Activated naive CD4-positive, alpha-beta T cell treated with anti-CD3 and anti-CD28 coated beads for 36 hours (primary cell): ENCODE measurements around the gene RBM41. TPM values are rescaled to one million over a fixed set of nuclear protein-coding genes. Genes with fewer than 3 reads are reported as not detected.
"Not testable (repeated sequence)": the region's sequence is repeated elsewhere in the genome, so short reads cannot be mapped to it uniquely, and the experiment has no call there.

Experiments
- CTCF ChIA-PET: fragments of 350-600 bp; sonication (Branson Sonifier 250); formaldehyde crosslinking; loops from one replicate; lab custom pipeline; 2021; ENCODE audit warnings: antibody characterized with exemption; lab: Charles Lee
- DNase-seq: peaks from one replicate; pipeline ENCODE4 v3.0.0-alpha.2; 2020
- H3K27ac Mint-ChIP-seq: one replicate; pipeline ENCODE4 v1.8.0; 2021; ENCODE audit warnings: mild to moderate bottlenecking, mixed read lengths
- H3K27me3 Mint-ChIP-seq: one replicate; pipeline ENCODE4 v1.8.0; 2021; ENCODE audit warnings: low read depth, mixed read lengths
- H3K36me3 Mint-ChIP-seq: one replicate; pipeline ENCODE4 v1.8.0; 2021; ENCODE audit warnings: low read depth, mixed read lengths
- H3K4me1 Mint-ChIP-seq: one replicate; pipeline ENCODE4 v1.8.0; 2021; ENCODE audit warnings: low read depth, mixed read lengths
- H3K4me3 Mint-ChIP-seq: one replicate; pipeline ENCODE4 v1.8.0; 2021; ENCODE audit warnings: mild to moderate bottlenecking, moderate library complexity, mixed read lengths
- H3K9me3 Mint-ChIP-seq: one replicate; pipeline ENCODE4 v1.8.0; 2021; ENCODE audit warnings: mixed read lengths
- intact Hi-C: fragments of 100-400 bp; cut with micrococcal nuclease; formaldehyde crosslinking; loops from one replicate; pipeline ENCODE4 v1.15.1; 2023
- total RNA-seq, 2 experiments: library from RNA; stranded (reverse); gene quantifications; one replicate each; pipeline ENCODE4 v1.2.3, GENCODE V29; 2021

Gene RBM41
- total RNA-seq, 2 experiments from 2014 or later: 10.4 to 11.1 TPM

- Mint-ChIP-seq H3K36me3 (peaks cover 1% of the 10 kb centered on the region), H3K27me3 (no peaks in the 10 kb centered on the region), H3K27ac (no peak overlapping the region), H3K9me3 (no peaks in the 10 kb centered on the region), H3K4me3 (no peak overlapping the region), H3K4me1 (peaks cover 5% of the 10 kb centered on the region)
- CTCF ChIA-PET: no interaction called here
- intact Hi-C loops: no loop called here
- no peak for DNase-seq
These were observed 5.1 kb upstream of the RBM41 start for GRCh38 chrX:107123750-107124149.

GRCh38 chrX:107119283-107119682 is 661 bp upstream of the RBM41 start:
- peaks cover 16% of the 10 kb centered on the region for H3K4me1 Mint-ChIP-seq
- intact Hi-C loops: loop anchor here (2.0 to 10.0 kb wide), 4 partner anchors 38 to 972 kb away; partner anchors contain the start of genes ATG4A, PRPS1, PSMD10 and RADX
- peak overlapping the region; percentile 99 for H3K4me3 Mint-ChIP-seq
- CTCF ChIA-PET: no interaction called here
- H3K9me3 Mint-ChIP-seq: no peaks in the 10 kb centered on the region
- peak overlapping the region; percentile 95 for H3K27ac Mint-ChIP-seq
- no peak for DNase-seq
- H3K36me3 Mint-ChIP-seq: peaks cover 14% of the 10 kb centered on the region
- no peaks in the 10 kb centered on the region for H3K27me3 Mint-ChIP-seq

GRCh38 chrX:107117993-107118321 is 665 bp downstream of the RBM41 start:
- Mint-ChIP-seq H3K27ac (peak overlapping the region; percentile 63), H3K4me3 (peak overlapping the region; percentile 99), H3K4me1 (peaks cover 25% of the 10 kb centered on the region), H3K36me3 (peaks cover 24% of the 10 kb centered on the region), H3K27me3 (no peaks in the 10 kb centered on the region), H3K9me3 (no peaks in the 10 kb centered on the region)
- intact Hi-C loops: loop anchor here (1.0 to 10.0 kb wide), 8 partner anchors 17 to 973 kb away; partner anchors contain the start of genes ATG4A, DNAAF6, MORC4 and NUP62CL
- CTCF ChIA-PET: no interaction called here
- DNase-seq: no peak

GRCh38 chrX:107107459-107107858 is 11.2 kb downstream of the RBM41 start:
- peaks cover 10% of the 10 kb centered on the region for H3K4me1 Mint-ChIP-seq
- H3K9me3 Mint-ChIP-seq: no peaks in the 10 kb centered on the region
- intact Hi-C loops: loop anchor here (10.0 kb wide), 1 partner anchor 167 kb away; no protein-coding TSS in a partner anchor
- no peaks in the 10 kb centered on the region for H3K27me3 Mint-ChIP-seq
- CTCF ChIA-PET: no interaction called here
- H3K27ac Mint-ChIP-seq: peak overlapping the region; percentile 47
- DNase-seq: no peak
- no peak overlapping the region for H3K4me3 Mint-ChIP-seq
- H3K36me3 Mint-ChIP-seq: peaks cover 26% of the 10 kb centered on the region

GRCh38 chrX:107102980-107103379 is 15.6 kb downstream of the RBM41 start:
- Mint-ChIP-seq H3K9me3 (no peaks in the 10 kb centered on the region), H3K27me3 (no peaks in the 10 kb centered on the region), H3K4me3 (no peak overlapping the region), H3K36me3 (peaks cover 17% of the 10 kb centered on the region), H3K4me1 (peaks cover 5% of the 10 kb centered on the region), H3K27ac (no peak overlapping the region)
- intact Hi-C loops: loop anchor here (10.0 kb wide), 1 partner anchor 172 kb away; no protein-coding TSS in a partner anchor
- DNase-seq: no peak
- CTCF ChIA-PET: interaction anchor here (0.6 kb wide), 1 partner anchor 13 kb away, joined by 3 read pairs; no protein-coding TSS in a partner anchor

- CTCF ChIA-PET: no interaction called here
- no peak for DNase-seq
- Mint-ChIP-seq H3K4me3 (no peak overlapping the region), H3K36me3 (peaks cover 14% of the 10 kb centered on the region), H3K27ac (no peak overlapping the region), H3K9me3 (peaks cover 11% of the 10 kb centered on the region), H3K4me1 (peaks cover 7% of the 10 kb centered on the region), H3K27me3 (no peaks in the 10 kb centered on the region)
- intact Hi-C loops: no loop called here
These were observed 42.5 kb downstream of the RBM41 start for GRCh38 chrX:107076158-107076557.

- DNase-seq, H3K27ac Mint-ChIP-seq, intact Hi-C loops, H3K36me3 Mint-ChIP-seq, H3K9me3 Mint-ChIP-seq, H3K4me1 Mint-ChIP-seq, H3K27me3 Mint-ChIP-seq, CTCF ChIA-PET, H3K4me3 Mint-ChIP-seq: not testable (repeated sequence)
These were observed 60.9 kb downstream of the RBM41 start for GRCh38 chrX:107057731-107058130.

GRCh38 chrX:107054978-107055377 is 63.6 kb downstream of the RBM41 start:
- Mint-ChIP-seq H3K27ac (no peak overlapping the region), H3K4me1 (no peaks in the 10 kb centered on the region), H3K36me3 (peaks cover 7% of the 10 kb centered on the region), H3K4me3 (no peak overlapping the region), H3K27me3 (no peaks in the 10 kb centered on the region), H3K9me3 (peaks cover 9% of the 10 kb centered on the region)
- CTCF ChIA-PET: no interaction called here
- DNase-seq: no peak
- intact Hi-C loops: no loop called here

- Mint-ChIP-seq H3K27ac (no peak overlapping the region), H3K27me3 (no peaks in the 10 kb centered on the region), H3K36me3 (peaks cover 4% of the 10 kb centered on the region), H3K4me1 (no peaks in the 10 kb centered on the region), H3K9me3 (peaks cover 7% of the 10 kb centered on the region), H3K4me3 (no peak overlapping the region)
- DNase-seq: no peak
- CTCF ChIA-PET: no interaction called here
- intact Hi-C loops: no loop called here
These were observed 68.4 kb downstream of the RBM41 start for GRCh38 chrX:107050195-107050709.

- CTCF ChIA-PET: no interaction called here
- Mint-ChIP-seq H3K36me3 (peaks cover 4% of the 10 kb centered on the region), H3K4me3 (no peak overlapping the region), H3K27ac (no peak overlapping the region), H3K9me3 (peaks cover 3% of the 10 kb centered on the region), H3K27me3 (peaks cover 2% of the 10 kb centered on the region), H3K4me1 (no peaks in the 10 kb centered on the region)
- intact Hi-C loops: no loop called here
- no peak for DNase-seq
These were observed 71.0 kb downstream of the RBM41 start for GRCh38 chrX:107047622-107048021.

- DNase-seq: no peak
- no peaks in the 10 kb centered on the region for H3K36me3 Mint-ChIP-seq
- no peaks in the 10 kb centered on the region for H3K9me3 Mint-ChIP-seq
- CTCF ChIA-PET: no interaction called here
- H3K27me3 Mint-ChIP-seq: no peaks in the 10 kb centered on the region
- H3K4me1 Mint-ChIP-seq: no peaks in the 10 kb centered on the region
- H3K4me3 Mint-ChIP-seq: no peak overlapping the region
- H3K27ac Mint-ChIP-seq: no peak overlapping the region
- intact Hi-C loops: loop anchor here (5.0 to 10.0 kb wide), 2 partner anchors 245 to 398 kb away; no protein-coding TSS in a partner anchor
These were observed 88.9 kb downstream of the RBM41 start for GRCh38 chrX:107029752-107030151.

- CTCF ChIA-PET: interaction anchor here (1.4 kb wide), 1 partner anchor 299 kb away, joined by 5 read pairs; no protein-coding TSS in a partner anchor
- H3K4me3 Mint-ChIP-seq: no peak overlapping the region
- H3K4me1 Mint-ChIP-seq: no peaks in the 10 kb centered on the region
- H3K36me3 Mint-ChIP-seq: no peaks in the 10 kb centered on the region
- no peak overlapping the region for H3K27ac Mint-ChIP-seq
- no peak for DNase-seq
- no peaks in the 10 kb centered on the region for H3K27me3 Mint-ChIP-seq
- intact Hi-C loops: loop anchor here (1.0 to 10.0 kb wide), 4 partner anchors 249 to 751 kb away; partner anchors contain the start of gene NCBP2L
- no peaks in the 10 kb centered on the region for H3K9me3 Mint-ChIP-seq
These were observed 93.1 kb downstream of the RBM41 start for GRCh38 chrX:107025545-107025944.

- H3K27me3 Mint-ChIP-seq: no peaks in the 10 kb centered on the region
- H3K36me3 Mint-ChIP-seq: no peaks in the 10 kb centered on the region
- H3K4me1 Mint-ChIP-seq: no peaks in the 10 kb centered on the region
- H3K27ac Mint-ChIP-seq: no peak overlapping the region
- DNase-seq: no peak
- H3K9me3 Mint-ChIP-seq: no peaks in the 10 kb centered on the region
- intact Hi-C loops: no loop called here
- no peak overlapping the region for H3K4me3 Mint-ChIP-seq
- CTCF ChIA-PET: no interaction called here
These were observed 103.7 kb downstream of the RBM41 start for GRCh38 chrX:107014936-107015335.
